ENCODE results near the gene LRRFIP1. TPM values are rescaled to one million over a fixed set of nuclear protein-coding genes. Genes with fewer than 3 reads are reported as not detected.

Gene LRRFIP1
- total RNA-seq, 2 experiments from 2014 or later, result 157 to 161 TPM

- ChIA-PET CTCF (no interaction called here), POLR2A (no interaction called here)
- no peaks in the 10 kb centered on the region for H3K27me3 ChIP-seq (ENCODE audit: control insufficient read depth in 1 of 2, insufficient read depth in 2 of 2, low read length in 2 of 2)
- no peaks in the 10 kb centered on the region for H3K9me3 Mint-ChIP-seq
- ATAC-seq (ENCODE audit: poor library complexity), result no peak
- peaks cover 0 to 3% of the 10 kb centered on the region in 2 experiments for H3K9me3 ChIP-seq (ENCODE audit: control insufficient read depth in 1 of 2, insufficient read depth in 1 of 2, low read length in 2 of 2)
- no peaks in the 10 kb centered on the region for H3K4me1 Mint-ChIP-seq (ENCODE audit: low read depth)
- no peak overlapping the region for H3K27ac Mint-ChIP-seq
- no peaks in the 10 kb centered on the region for H3K27me3 Mint-ChIP-seq
- no peaks in the 10 kb centered on the region for H3K36me3 ChIP-seq (ENCODE audit: insufficient read depth, low read length)
- H3K4me1 ChIP-seq (ENCODE audit: insufficient read depth, low read length), result no peaks in the 10 kb centered on the region
- intact Hi-C loops (cut with DNase I, micrococcal nuclease), result no loop called here
- TF ChIP-seq CTCF (IDR thresholded peaks at IDR 0.05), result no peak
- DNase-seq, result no peak
- no peak overlapping the region for H3K4me3 Mint-ChIP-seq
- H3K4me3 ChIP-seq (ENCODE audit: low read length), result no peak overlapping the region
- peaks cover 7% of the 10 kb centered on the region for H3K36me3 Mint-ChIP-seq (ENCODE audit: low read depth)
- no peak overlapping the region for H3K27ac ChIP-seq (ENCODE audit: low read depth in 1 of 2, low read length in 2 of 2)
These were observed 178.9 kb downstream of the LRRFIP1 start for GRCh38 chr2:237806334-237806733.

GRCh38 chr2:237815637-237816036 lies 188.2 kb downstream of the LRRFIP1 start:
- no peaks in the 10 kb centered on the region for H3K27me3 ChIP-seq (ENCODE audit: control insufficient read depth in 1 of 2, insufficient read depth in 2 of 2, low read length in 2 of 2)
- no peaks in the 10 kb centered on the region for H3K27me3 Mint-ChIP-seq
- no peak for TF ChIP-seq CTCF (IDR thresholded peaks at IDR 0.05)
- ChIA-PET CTCF (no interaction called here), POLR2A (no interaction called here)
- peaks cover 5% of the 10 kb centered on the region for H3K4me1 Mint-ChIP-seq (ENCODE audit: low read depth)
- no peak overlapping the region for H3K4me3 ChIP-seq (ENCODE audit: low read length)
- H3K4me1 ChIP-seq (ENCODE audit: insufficient read depth, low read length), result no peaks in the 10 kb centered on the region
- no peaks in the 10 kb centered on the region for H3K36me3 Mint-ChIP-seq (ENCODE audit: low read depth)
- H3K36me3 ChIP-seq (ENCODE audit: insufficient read depth, low read length), result no peaks in the 10 kb centered on the region
- no peak overlapping the region for H3K27ac Mint-ChIP-seq
- intact Hi-C loops (cut with DNase I, micrococcal nuclease), result no loop called here
- H3K9me3 ChIP-seq (ENCODE audit: control insufficient read depth in 1 of 2, insufficient read depth in 1 of 2, low read length in 2 of 2), result no peaks in the 10 kb centered on the region
- H3K9me3 Mint-ChIP-seq, result no peaks in the 10 kb centered on the region
- H3K27ac ChIP-seq (ENCODE audit: low read depth in 1 of 2, low read length in 2 of 2), result no peak overlapping the region
- DNase-seq, result no peak
- no peak for ATAC-seq (ENCODE audit: poor library complexity)
- no peak overlapping the region for H3K4me3 Mint-ChIP-seq

- intact Hi-C loops (cut with DNase I, micrococcal nuclease), result no loop called here
- Histone ChIP-seq H3K36me3 (ENCODE audit: insufficient read depth, low read length) (no peaks in the 10 kb centered on the region), H3K27ac (ENCODE audit: low read depth in 1 of 2, low read length in 2 of 2) (no peak overlapping the region), H3K4me1 (ENCODE audit: insufficient read depth, low read length) (no peaks in the 10 kb centered on the region), H3K27me3 (ENCODE audit: control insufficient read depth in 1 of 2, insufficient read depth in 2 of 2, low read length in 2 of 2) (no peaks in the 10 kb centered on the region), H3K4me3 (ENCODE audit: low read length) (no peak overlapping the region), H3K9me3 (ENCODE audit: control insufficient read depth in 1 of 2, insufficient read depth in 1 of 2, low read length in 2 of 2) (no peaks in the 10 kb centered on the region)
- ATAC-seq (ENCODE audit: poor library complexity) (no peak), DNase-seq (no peak)
- Mint-ChIP-seq H3K4me3 (no peak overlapping the region), H3K36me3 (ENCODE audit: low read depth) (no peaks in the 10 kb centered on the region), H3K4me1 (ENCODE audit: low read depth) (peaks cover 5% of the 10 kb centered on the region), H3K27me3 (no peaks in the 10 kb centered on the region), H3K27ac (no peak overlapping the region), H3K9me3 (no peaks in the 10 kb centered on the region)
- TF ChIP-seq CTCF (IDR thresholded peaks at IDR 0.05), result no peak
- ChIA-PET POLR2A (no interaction called here), CTCF (interaction anchor here (1.2 kb wide), 1 partner anchor 12 kb away, joined by 3 read pairs; no protein-coding TSS in a partner anchor)
These were observed 189.1 kb downstream of the LRRFIP1 start for GRCh38 chr2:237816531-237816930.

All from CD4-positive, alpha-beta T cell (primary cell).